HG03432 (cell line): Measurements from ENCODE around the gene SFMBT2.
A peak's percentile ranks its signal among the peaks of the same experiment; 100 is the strongest.
"Not testable (repeated sequence)": the region's sequence is repeated elsewhere in the genome, so short reads cannot be mapped to it uniquely, and the experiment has no call there.

Experiments used
- ATAC-seq: cut with Tn5 transposase; IDR thresholded peaks from one replicate; pipeline ENCODE4 v1.9.1; 2021; ENCODE audit warnings: mild to moderate bottlenecking, moderate library complexity; ENCODE audit not compliant: unreplicated experiment

SFMBT2 gene

GRCh38 chr10:7239312-7239985 lies 171.4 kb downstream of the SFMBT2 start:
- peak; percentile 82 for ATAC-seq

DNA sequence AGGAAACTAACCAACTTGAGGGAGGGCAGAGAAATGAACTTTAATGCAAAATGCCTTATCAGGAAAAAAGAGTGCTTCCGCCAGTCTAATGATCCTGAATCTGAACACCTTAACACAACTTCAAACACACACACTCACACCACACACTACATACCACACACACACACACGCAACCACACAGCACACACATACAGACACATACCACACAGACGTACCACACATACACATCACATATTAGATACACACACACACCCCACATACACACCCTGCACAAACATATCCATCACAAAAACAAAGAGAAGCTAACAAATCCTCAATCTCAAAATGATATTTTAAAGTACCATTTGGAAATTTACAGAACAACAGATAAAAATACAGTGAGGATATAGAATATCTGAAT lies 175.5 kb downstream of the SFMBT2 start:
- no peak for ATAC-seq

GRCh38 chr10:7234109-7234508 lies 176.7 kb downstream of the SFMBT2 start:
- no peak for ATAC-seq

- ATAC-seq, result no peak
These were observed 177.4 kb downstream of the SFMBT2 start for GRCh38 chr10:7233259-7233991.

GRCh38 chr10:7231509-7232414 lies 179.1 kb downstream of the SFMBT2 start:
- ATAC-seq, result no peak

GRCh38 chr10:7230951-7231350 lies 179.9 kb downstream of the SFMBT2 start:
- no peak for ATAC-seq

DNA sequence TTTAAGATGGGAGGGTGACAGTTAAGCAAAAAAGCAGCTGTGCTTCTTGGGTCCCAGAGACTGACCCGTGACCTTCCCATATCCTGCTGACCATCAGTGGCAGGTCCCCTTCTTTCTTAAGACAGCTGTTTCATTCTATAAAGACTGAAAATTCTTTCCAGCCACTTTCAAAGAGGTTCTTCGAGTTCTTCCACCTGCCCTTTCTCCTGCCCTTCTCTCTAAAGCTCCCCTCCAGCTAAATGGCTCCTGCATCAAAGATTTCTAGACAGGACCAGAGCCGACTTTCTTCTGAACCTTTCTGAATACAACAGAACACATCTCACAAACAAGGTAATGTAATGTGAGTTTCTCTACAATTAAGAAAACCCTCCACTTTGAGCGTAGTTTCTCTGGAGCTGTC lies 180.8 kb downstream of the SFMBT2 start:
- ATAC-seq, result no peak

GRCh38 chr10:7225133-7225532 lies 185.7 kb downstream of the SFMBT2 start:
- no peak for ATAC-seq

- ATAC-seq, result no peak
These were observed 191.9 kb downstream of the SFMBT2 start for GRCh38 chr10:7218968-7219367.

GRCh38 chr10:7212696-7213095 lies 198.1 kb downstream of the SFMBT2 start:
- ATAC-seq, result not testable (repeated sequence)

DNA sequence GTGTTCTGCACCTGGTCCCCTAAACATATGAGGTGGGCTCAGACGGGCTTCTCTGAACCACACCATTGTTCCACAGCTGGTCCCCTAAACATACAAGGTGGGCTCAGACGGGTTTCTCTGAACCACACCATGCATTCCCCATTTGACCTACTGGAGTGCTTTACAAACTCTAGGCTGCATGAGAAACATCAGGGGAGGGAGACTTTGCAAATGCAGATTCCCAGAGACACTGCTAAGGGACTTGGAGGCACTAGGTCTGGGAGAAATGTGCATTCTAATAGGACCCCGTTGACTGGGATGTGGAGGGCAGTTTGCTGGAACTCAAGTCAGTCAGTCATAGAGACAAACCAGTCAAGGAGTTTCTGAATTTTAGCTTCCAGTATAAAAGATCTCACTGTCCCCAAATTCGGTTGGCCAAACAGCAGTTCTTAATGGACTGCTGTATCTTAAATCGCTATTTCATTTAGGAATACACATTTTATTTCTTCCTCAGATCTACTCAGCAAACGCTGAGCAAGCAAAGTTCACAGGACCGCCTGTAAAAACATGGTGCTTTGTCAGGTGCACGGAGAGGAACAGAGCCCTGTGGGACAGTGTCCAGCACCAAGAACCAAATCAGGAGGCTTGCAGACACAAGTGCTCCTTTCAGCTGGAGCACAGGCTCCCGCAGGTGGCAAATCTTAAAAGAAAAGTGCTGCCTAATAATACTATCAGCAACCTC lies 198.8 kb downstream of the SFMBT2 start:
- no peak for ATAC-seq

- no peak for ATAC-seq
These were observed 200.3 kb downstream of the SFMBT2 start for GRCh38 chr10:7210516-7210915.

- ATAC-seq, result no peak
These were observed 201.4 kb downstream of the SFMBT2 start for GRCh38 chr10:7209458-7209857.

- no peak for ATAC-seq
These were observed 204.3 kb downstream of the SFMBT2 start for GRCh38 chr10:7206412-7207100.

- no peak for ATAC-seq
These were observed 205.2 kb downstream of the SFMBT2 start for GRCh38 chr10:7205656-7206055.

DNA sequence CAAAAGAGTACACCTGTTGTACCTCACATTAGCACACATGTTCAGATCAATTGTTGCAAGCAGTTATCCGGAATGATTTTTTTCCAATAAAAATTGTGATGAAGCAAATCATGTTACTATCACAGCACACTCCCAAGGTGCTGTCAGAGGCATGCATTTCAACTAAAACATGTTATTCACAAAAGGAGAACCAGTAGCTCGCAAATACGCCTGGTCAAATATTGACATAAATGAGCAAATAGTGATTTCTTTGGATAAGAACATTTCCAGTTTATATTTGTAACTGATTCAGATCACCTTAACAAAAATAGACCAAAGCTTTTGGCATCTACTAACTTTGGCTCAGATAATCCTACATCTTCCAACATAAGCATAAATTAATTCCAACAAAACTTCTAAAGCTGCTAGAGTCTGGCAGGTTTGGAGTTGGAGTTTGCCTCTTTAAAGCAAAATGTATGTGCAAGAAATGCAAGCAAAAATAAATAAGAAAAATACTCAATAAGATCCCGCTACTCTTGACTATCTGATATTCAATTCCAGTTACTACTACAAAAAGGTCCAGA lies 208.0 kb downstream of the SFMBT2 start:
- ATAC-seq, result no peak

DNA sequence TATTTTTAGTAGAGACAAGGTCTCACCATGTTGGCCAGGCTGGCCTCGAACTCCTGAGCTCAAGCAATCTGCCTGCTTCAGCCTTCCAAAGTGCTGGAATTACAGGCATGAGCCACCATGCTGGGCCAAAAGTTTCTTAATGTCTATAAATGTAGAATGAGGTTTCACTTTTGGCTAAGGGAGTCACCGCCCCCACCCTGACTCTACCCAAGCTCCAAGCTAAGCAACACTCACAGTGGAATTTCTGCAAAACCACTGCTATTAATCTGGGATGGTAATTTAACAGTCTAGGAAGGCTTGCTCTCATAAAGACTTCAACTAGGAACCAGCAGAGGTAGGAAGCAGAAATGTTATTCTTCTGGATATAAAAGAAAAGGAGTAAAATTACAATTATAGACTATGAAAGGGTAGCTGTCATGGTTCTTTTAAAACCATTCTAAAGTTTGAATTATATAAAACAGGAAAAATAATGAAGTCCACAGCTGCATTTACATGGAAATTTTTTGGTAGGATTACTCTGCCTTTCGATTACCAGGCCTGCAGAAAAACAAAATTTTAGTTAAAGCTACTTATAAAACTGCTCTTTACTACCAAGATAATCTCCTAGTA lies 211.6 kb downstream of the SFMBT2 start:
- ATAC-seq, result no peak

DNA sequence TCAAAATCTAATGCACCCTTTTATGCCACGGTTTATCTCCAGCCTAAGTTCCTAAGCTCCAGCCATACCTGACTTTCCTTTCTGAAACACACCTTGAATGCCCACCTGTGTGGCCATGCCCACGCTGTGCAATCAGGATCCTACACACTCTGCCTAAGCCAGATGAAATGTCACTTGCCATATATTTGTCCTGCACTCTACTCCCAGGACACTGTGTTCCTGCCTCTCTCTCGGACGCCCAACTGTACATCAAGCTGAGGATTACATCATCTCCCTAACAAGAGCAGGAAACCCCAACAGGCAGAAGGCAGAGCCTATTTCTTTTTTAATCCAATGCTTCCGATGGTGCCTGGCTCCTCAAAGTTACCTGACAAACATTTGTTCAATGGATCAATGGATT lies 214.6 kb downstream of the SFMBT2 start:
- ATAC-seq, result no peak

DNA sequence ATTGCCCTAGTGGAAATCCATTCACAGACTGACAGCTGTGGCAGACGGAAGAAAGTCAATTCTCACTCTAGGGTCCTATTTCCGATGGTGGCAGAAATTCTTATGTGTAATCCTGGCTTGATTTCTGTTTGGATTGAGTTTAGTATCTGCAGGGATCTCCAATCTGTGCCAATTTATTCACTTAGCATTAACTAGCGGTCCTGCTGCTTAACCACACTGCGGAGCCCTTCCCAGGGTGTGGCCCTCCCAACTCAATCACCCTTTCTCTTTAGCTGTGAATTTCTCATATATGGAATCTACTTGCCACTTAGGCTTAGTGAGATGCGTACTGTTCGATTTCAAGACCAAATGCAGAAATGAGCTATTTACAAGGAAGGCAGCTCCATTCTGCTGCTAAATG lies 215.7 kb downstream of the SFMBT2 start:
- ATAC-seq, result no peak

- ATAC-seq, result no peak
These were observed 216.3 kb downstream of the SFMBT2 start for GRCh38 chr10:7194571-7194970.
